SHP77 (cell line): ENCODE data around the gene PDCD4.
A peak's percentile ranks its signal among the peaks of the same experiment; 100 is the strongest.
"Not testable (repeated sequence)": the region's sequence is repeated elsewhere in the genome, so short reads cannot be mapped to it uniquely, and the experiment has no call there.

Experiments used
- DNase-seq, 2 experiments: peaks; one replicate each; lab custom pipeline; 2025; lab: John Stamatoyannopoulos, UW

PDCD4 gene

GRCh38 chr10:110861476-110861875 is 10.3 kb upstream of the PDCD4 start:
- DNase-seq = no peak

- DNase-seq = no peak
Observed at GRCh38 chr10:110861930-110862649, 9.6 kb upstream of the PDCD4 start.

- no peak for DNase-seq
Observed at GRCh38 chr10:110862961-110863360, 8.8 kb upstream of the PDCD4 start.

GRCh38 chr10:110863361-110863760 is 8.4 kb upstream of the PDCD4 start:
- no peak for DNase-seq

- DNase-seq = no peak
Observed at GRCh38 chr10:110863956-110864355, 7.8 kb upstream of the PDCD4 start.

- no peak for DNase-seq
Observed at GRCh38 chr10:110864662-110865140, 7.0 kb upstream of the PDCD4 start.

GRCh38 chr10:110865186-110865808 is 6.4 kb upstream of the PDCD4 start:
- DNase-seq = no peak

GRCh38 chr10:110865809-110866482 is 5.8 kb upstream of the PDCD4 start:
- no peak for DNase-seq

GRCh38 chr10:110867011-110867806 is 4.5 kb upstream of the PDCD4 start:
- DNase-seq = not testable (repeated sequence)

- DNase-seq = no peak
Observed at GRCh38 chr10:110867807-110868465, 3.8 kb upstream of the PDCD4 start.

GRCh38 chr10:110868981-110869380 is 2.7 kb upstream of the PDCD4 start:
- DNase-seq = no peak

- no peak for DNase-seq
Observed at GRCh38 chr10:110870823-110871297, 868 bp upstream of the PDCD4 start.

GRCh38 chr10:110872145-110872983 is 636 bp downstream of the PDCD4 start:
- DNase-seq = peak; percentile 73 to 79

GRCh38 chr10:110872984-110873923 is 1.5 kb downstream of the PDCD4 start:
- no peak for DNase-seq

GRCh38 chr10:110873951-110874350 is 2.2 kb downstream of the PDCD4 start:
- DNase-seq = no peak

GRCh38 chr10:110876000-110876399 is 4.3 kb downstream of the PDCD4 start:
- no peak for DNase-seq

- no peak for DNase-seq
Observed at GRCh38 chr10:110876788-110877187, 5.1 kb downstream of the PDCD4 start.

- DNase-seq = no peak
Observed at GRCh38 chr10:110880012-110880411, 8.3 kb downstream of the PDCD4 start.

- DNase-seq = no peak
Observed at GRCh38 chr10:110881247-110881646, 9.5 kb downstream of the PDCD4 start.
